ENCODE data around the gene HS3ST1. TPM values are rescaled to one million over a fixed set of nuclear protein-coding genes. Genes with fewer than 3 reads are reported as not detected.

Gene HS3ST1
- polyA plus RNA-seq, 1 donor, result 1.4 TPM

DNA sequence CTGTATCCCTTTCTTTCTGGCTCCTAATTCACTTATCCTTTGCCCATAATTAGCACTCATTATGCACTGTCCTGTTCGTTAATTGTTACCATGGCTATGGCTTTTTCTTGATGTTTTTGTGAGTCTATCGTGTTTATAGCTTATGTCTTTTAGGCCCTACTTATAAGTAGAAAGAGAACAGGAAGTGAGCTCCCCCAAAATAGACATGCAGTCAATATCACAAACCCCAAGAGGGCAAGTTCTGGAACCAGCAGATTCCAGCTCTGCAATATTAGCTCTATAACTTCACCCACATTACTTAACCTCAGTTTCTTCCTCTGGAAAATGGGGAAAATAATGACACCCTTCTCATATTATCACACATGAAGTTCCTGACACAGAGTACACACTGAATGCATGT lies 7.4 kb upstream of the HS3ST1 start:
- no peak overlapping the region for H3K27ac ChIP-seq (ENCODE audit: low read length)
- H3K4me3 ChIP-seq (ENCODE audit: low read length), result no peak overlapping the region
- no peaks in the 10 kb centered on the region for H3K9me3 ChIP-seq (ENCODE audit: control insufficient read depth, low read depth, low read length)
- H3K4me1 ChIP-seq (ENCODE audit: control insufficient read depth, insufficient read depth, low read length), result no peaks in the 10 kb centered on the region
- no peaks in the 10 kb centered on the region for H3K36me3 ChIP-seq (ENCODE audit: control insufficient read depth, insufficient read depth, low read length)
- WGBS (ENCODE audit: insufficient coverage, low lambda C conversion rate), result 100% methylated on average over 1 of the region's 2 CpGs
- no peaks in the 10 kb centered on the region for H3K27me3 ChIP-seq (ENCODE audit: control insufficient read depth, insufficient read depth, low read length)
- no peak for DNase-seq

DNA sequence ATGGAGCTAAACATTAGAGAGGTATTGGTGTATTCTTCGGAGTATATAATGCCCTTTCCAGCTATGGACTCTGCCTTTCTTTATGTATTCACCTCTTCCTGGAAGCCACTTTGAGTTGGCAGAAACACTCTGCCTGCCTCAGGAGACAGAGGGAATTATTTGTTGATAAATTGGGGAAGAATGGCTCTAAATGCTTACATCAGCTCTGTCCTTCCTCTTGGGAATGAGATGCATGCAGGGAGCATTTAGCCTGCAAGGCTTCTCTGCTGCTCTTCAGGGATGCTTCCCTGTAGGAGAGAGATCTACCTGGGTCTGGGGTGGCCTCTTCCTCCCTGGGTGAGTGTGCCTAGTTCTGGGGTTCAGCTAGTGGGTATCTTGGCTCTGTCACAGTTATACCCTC lies 6.9 kb upstream of the HS3ST1 start:
- H3K27ac ChIP-seq (ENCODE audit: low read length), result no peak overlapping the region

DNA sequence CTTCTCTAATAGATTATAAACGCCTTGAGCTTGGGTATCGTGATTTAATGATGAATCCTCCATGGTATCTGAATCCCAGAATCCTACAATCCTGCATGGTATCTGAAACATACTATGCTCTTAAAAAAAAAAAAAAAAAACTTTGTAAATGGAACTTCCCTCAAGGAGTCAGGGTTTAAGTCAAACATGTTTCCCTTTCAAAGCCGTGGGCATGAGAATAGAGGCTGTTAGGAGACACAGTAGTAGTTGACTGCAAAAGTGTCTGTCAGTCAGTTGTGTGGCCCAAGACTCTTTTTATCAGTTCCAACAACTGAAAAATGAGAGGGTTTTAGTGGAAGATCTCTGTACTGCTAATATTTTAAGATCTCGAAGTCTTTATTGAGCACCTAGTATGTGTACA lies 2.4 kb upstream of the HS3ST1 start:
- Histone ChIP-seq H3K4me3 (ENCODE audit: low read length) (no peak overlapping the region), H3K27me3 (ENCODE audit: control insufficient read depth, insufficient read depth, low read length) (peaks cover 31% of the 10 kb centered on the region), H3K27ac (ENCODE audit: low read length) (no peak overlapping the region), H3K4me1 (ENCODE audit: control insufficient read depth, insufficient read depth, low read length) (peaks cover 11% of the 10 kb centered on the region), H3K9me3 (ENCODE audit: control insufficient read depth, low read depth, low read length) (peaks cover 6% of the 10 kb centered on the region), H3K36me3 (ENCODE audit: control insufficient read depth, insufficient read depth, low read length) (no peaks in the 10 kb centered on the region)
- no CpG with 5 or more reads among the region's 4 CpGs for WGBS (ENCODE audit: insufficient coverage, low lambda C conversion rate)
- DNase-seq, result no peak

More for the DNA sequence above, 6.9 kb upstream of the HS3ST1 start:
- Histone ChIP-seq H3K4me3 (ENCODE audit: low read length) (no peak overlapping the region), H3K27me3 (ENCODE audit: control insufficient read depth, insufficient read depth, low read length) (no peaks in the 10 kb centered on the region), H3K4me1 (ENCODE audit: control insufficient read depth, insufficient read depth, low read length) (no peaks in the 10 kb centered on the region), H3K9me3 (ENCODE audit: control insufficient read depth, low read depth, low read length) (no peaks in the 10 kb centered on the region), H3K36me3 (ENCODE audit: control insufficient read depth, insufficient read depth, low read length) (no peaks in the 10 kb centered on the region)
- WGBS (ENCODE audit: insufficient coverage, low lambda C conversion rate), result no CpG with 5 or more reads among the region's 1 CpG
- DNase-seq, result no peak

DNA sequence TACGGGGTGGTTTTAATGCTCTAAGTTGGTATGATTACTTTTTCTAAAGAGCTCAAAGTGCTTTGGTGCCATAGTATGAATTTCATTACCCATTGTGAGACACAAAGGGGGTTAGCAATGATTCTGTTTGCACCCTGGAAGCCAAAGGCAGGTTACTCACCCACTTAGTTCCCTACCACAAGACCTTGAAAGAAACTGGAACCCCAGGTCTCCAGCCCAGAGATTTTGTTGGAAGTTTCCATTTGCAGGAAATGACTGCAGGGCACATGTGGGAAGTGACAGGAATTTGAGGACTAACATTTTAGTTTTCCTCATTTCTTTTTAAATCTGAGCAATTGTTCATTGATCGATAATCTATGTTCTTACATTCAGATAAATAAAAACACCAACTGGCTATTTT lies 1.8 kb upstream of the HS3ST1 start:
- Histone ChIP-seq H3K4me1 (ENCODE audit: control insufficient read depth, insufficient read depth, low read length) (peaks cover 11% of the 10 kb centered on the region), H3K36me3 (ENCODE audit: control insufficient read depth, insufficient read depth, low read length) (no peaks in the 10 kb centered on the region), H3K4me3 (ENCODE audit: low read length) (no peak overlapping the region), H3K27me3 (ENCODE audit: control insufficient read depth, insufficient read depth, low read length) (peaks cover 31% of the 10 kb centered on the region), H3K9me3 (ENCODE audit: control insufficient read depth, low read depth, low read length) (peaks cover 6% of the 10 kb centered on the region), H3K27ac (ENCODE audit: low read length) (no peak overlapping the region)
- no peak for DNase-seq
- WGBS (ENCODE audit: insufficient coverage, low lambda C conversion rate), result no CpG with 5 or more reads among the region's 2 CpGs

DNA sequence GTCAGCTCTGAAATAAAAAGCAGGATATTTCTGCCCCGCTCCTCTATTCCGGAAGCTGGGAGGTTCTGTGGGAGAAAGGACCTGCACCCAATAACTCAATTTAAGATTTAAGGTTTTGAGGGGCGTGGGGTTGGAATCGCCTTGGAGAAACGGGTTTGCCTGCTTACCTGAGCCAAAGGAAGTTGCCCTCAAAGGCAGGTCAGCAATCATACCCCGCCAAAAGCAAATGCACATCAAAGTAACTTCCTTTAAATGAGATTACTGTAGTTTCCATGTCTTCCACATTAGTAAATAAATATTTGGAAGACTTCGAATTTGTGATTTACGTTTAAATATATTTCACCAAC lies 978 bp upstream of the HS3ST1 start:
- 67% methylated on average over 2 of the region's 8 CpGs for WGBS (ENCODE audit: insufficient coverage, low lambda C conversion rate)
- Histone ChIP-seq H3K36me3 (ENCODE audit: control insufficient read depth, insufficient read depth, low read length) (no peaks in the 10 kb centered on the region), H3K4me3 (ENCODE audit: low read length) (peak overlapping the region; percentile 54), H3K9me3 (ENCODE audit: control insufficient read depth, low read depth, low read length) (peaks cover 6% of the 10 kb centered on the region), H3K27ac (ENCODE audit: low read length) (peak overlapping the region; percentile 57), H3K4me1 (ENCODE audit: control insufficient read depth, insufficient read depth, low read length) (peaks cover 11% of the 10 kb centered on the region), H3K27me3 (ENCODE audit: control insufficient read depth, insufficient read depth, low read length) (peaks cover 31% of the 10 kb centered on the region)
- DNase-seq, result no peak

DNA sequence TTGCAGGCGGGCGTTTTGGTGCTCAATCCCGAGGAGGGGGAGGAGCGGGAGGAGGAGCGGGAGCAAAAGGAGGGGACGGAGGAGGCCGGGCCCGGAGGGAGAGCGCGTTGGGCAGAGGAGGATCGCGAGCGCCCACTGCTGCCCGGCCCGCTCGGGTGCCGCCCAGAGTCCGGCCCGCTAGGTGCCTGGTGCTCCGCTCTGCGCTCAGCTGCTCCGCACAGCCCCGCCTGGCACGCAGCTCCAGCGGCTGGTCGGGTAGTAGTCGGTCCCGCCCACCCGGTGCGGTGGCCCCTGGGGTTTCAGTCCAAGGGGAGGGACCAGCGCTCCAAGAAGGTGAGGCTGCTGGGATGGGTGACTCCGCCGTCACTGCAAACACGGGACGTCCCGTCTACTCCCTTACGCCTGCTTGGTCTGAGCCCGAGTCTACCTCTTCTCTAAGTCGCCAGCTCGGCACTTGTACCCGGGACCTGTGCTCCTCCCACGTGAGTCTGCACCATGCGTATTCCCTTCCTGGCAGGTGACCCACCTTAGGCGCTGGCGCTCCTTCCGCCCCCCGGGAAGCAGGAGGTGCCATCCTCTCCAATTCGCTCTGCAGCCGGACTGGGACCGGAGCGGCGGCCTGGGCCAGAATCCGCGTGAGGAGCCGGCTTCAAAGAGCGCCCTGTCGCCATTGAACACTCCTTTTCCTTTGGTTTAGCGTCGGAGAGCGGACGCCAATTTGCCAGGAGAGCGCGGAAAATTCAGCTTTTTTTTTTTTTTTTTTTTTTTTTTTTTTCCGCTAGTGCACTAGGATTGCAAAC lies 405 bp upstream of the HS3ST1 start:
- Histone ChIP-seq H3K27me3 (ENCODE audit: control insufficient read depth, insufficient read depth, low read length) (peaks cover 31% of the 10 kb centered on the region), H3K4me1 (ENCODE audit: control insufficient read depth, insufficient read depth, low read length) (peaks cover 11% of the 10 kb centered on the region), H3K4me3 (ENCODE audit: low read length) (peak overlapping the region; percentile 54), H3K9me3 (ENCODE audit: control insufficient read depth, low read depth, low read length) (peaks cover 6% of the 10 kb centered on the region), H3K36me3 (ENCODE audit: control insufficient read depth, insufficient read depth, low read length) (no peaks in the 10 kb centered on the region), H3K27ac (ENCODE audit: low read length) (peak overlapping the region; percentile 57)
- DNase-seq, result peak; percentile 66 to 92
- no CpG with 5 or more reads among the region's 64 CpGs for WGBS (ENCODE audit: insufficient coverage, low lambda C conversion rate)

DNA sequence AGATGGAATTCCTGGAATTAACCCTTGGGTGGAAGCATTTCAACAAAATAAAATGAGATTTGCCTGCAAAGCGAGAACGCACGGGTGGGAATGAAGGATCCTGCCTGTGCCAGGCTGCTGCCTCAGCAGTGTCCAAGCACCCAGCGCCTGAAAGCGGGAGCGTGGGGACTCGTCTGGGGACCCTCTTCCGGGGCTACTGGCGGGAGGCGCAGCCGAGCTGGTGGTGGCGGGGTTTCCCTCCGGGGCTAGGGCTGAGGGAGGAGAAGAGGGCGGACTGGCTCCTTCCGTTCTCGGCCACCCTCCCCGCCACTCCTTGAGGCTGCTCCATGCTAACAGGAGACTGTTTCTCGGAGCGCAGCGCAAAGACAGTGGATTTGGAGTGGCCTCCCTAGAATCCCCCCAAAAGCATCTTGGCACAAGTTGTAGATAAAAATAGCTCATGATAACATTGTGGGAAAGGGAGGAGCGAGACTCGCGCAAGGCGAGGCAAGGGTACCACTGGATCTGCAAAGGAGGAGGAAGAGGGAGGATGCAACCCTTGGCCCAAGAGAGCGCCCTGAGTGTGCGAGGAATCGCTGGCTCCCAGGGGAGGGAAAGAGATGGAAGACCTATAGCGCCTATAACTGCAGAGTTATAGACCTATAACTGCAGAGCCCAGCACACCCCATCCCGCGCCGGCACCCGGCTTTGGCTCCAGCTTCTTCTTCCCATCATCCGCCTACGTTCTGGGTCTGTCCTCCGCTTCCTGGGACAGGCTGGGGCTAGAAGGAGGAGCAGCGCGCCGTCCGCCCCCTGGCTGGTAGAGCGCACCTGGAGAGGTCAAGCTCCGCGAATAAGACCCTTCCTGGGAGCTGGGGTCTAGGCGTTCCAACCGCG lies 1.3 kb downstream of the HS3ST1 start:
- no CpG with 5 or more reads among the region's 45 CpGs for WGBS (ENCODE audit: insufficient coverage, low lambda C conversion rate)
- H3K27me3 ChIP-seq (ENCODE audit: control insufficient read depth, insufficient read depth, low read length), result peaks cover 31% of the 10 kb centered on the region
- H3K4me1 ChIP-seq (ENCODE audit: control insufficient read depth, insufficient read depth, low read length), result peaks cover 11% of the 10 kb centered on the region
- peaks cover 6% of the 10 kb centered on the region for H3K9me3 ChIP-seq (ENCODE audit: control insufficient read depth, low read depth, low read length)
- H3K4me3 ChIP-seq (ENCODE audit: low read length), result peak overlapping the region; percentile 54
- DNase-seq, result no peak
- no peaks in the 10 kb centered on the region for H3K36me3 ChIP-seq (ENCODE audit: control insufficient read depth, insufficient read depth, low read length)
- no peak overlapping the region for H3K27ac ChIP-seq (ENCODE audit: low read length)

DNA sequence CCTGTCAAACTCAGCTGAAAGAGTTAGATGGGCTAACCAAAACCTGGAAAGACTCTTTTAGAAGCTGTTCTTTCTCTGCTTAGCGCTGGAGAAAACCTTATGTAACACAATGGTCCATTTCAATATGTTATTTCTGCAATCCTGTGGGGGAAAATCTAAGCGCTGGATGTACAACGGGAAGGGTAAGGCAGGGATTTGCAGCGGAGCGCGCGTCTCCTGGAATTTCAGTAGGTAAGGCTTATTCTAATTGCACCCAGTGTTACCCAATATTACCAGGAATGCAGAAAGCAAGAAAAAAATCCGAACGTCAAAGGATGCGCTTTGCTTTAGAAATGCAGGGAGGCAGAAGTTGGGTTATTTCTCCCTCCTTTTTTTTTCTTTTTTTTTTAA lies 2.0 kb downstream of the HS3ST1 start:
- no peak overlapping the region for H3K4me3 ChIP-seq (ENCODE audit: low read length)
- no peaks in the 10 kb centered on the region for H3K36me3 ChIP-seq (ENCODE audit: control insufficient read depth, insufficient read depth, low read length)
- no peak overlapping the region for H3K27ac ChIP-seq (ENCODE audit: low read length)
- no peak for DNase-seq
- WGBS (ENCODE audit: insufficient coverage, low lambda C conversion rate), result 40% methylated on average over 1 of the region's 10 CpGs
- peaks cover 6% of the 10 kb centered on the region for H3K9me3 ChIP-seq (ENCODE audit: control insufficient read depth, low read depth, low read length)
- peaks cover 11% of the 10 kb centered on the region for H3K4me1 ChIP-seq (ENCODE audit: control insufficient read depth, insufficient read depth, low read length)
- peaks cover 31% of the 10 kb centered on the region for H3K27me3 ChIP-seq (ENCODE audit: control insufficient read depth, insufficient read depth, low read length)

DNA sequence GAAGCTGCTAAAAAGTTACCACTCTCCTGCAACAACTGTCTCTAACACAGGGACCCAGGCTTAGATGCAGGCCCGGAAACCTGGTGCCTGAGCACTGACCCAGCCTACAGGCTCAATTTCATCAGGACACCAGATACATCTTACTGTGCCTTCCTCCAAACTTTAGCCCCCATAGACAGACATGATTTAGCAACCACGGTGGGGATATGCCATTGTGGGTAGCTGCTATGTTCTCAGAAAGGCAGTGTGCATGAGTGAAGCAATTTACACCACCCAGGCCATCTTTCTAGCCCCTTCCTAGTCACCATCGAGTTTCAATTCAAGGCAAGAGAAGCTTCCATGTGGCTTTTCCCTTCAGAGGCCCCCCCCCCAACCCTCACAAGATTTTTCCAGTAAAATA lies 2.7 kb downstream of the HS3ST1 start:
- Histone ChIP-seq H3K27me3 (ENCODE audit: control insufficient read depth, insufficient read depth, low read length) (peaks cover 31% of the 10 kb centered on the region), H3K27ac (ENCODE audit: low read length) (no peak overlapping the region), H3K4me3 (ENCODE audit: low read length) (no peak overlapping the region), H3K9me3 (ENCODE audit: control insufficient read depth, low read depth, low read length) (peaks cover 6% of the 10 kb centered on the region), H3K36me3 (ENCODE audit: control insufficient read depth, insufficient read depth, low read length) (no peaks in the 10 kb centered on the region), H3K4me1 (ENCODE audit: control insufficient read depth, insufficient read depth, low read length) (peaks cover 11% of the 10 kb centered on the region)
- no CpG with 5 or more reads among the region's 3 CpGs for WGBS (ENCODE audit: insufficient coverage, low lambda C conversion rate)
- no peak for DNase-seq

DNA sequence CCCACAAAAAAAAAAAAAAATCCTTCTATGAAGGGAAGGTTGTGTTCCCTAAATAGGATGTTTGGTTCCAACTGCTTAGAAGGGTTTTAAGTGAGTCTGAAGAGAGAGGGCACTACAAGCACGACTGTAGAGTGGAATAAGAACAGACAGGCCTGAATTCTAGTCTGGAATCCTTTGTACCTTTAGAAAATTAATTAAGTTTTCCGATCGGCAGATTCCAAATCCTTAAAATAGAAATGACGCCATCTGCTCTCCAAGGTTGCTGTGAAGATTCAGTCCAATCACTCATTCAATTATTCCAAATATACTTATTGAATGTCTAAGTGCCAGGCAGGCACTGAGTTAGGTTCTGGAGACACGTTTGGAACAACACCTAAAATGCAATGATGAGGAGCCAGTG lies 3.8 kb downstream of the HS3ST1 start:
- DNase-seq, result no peak
- H3K36me3 ChIP-seq (ENCODE audit: control insufficient read depth, insufficient read depth, low read length), result no peaks in the 10 kb centered on the region
- peaks cover 31% of the 10 kb centered on the region for H3K27me3 ChIP-seq (ENCODE audit: control insufficient read depth, insufficient read depth, low read length)
- H3K4me3 ChIP-seq (ENCODE audit: low read length), result no peak overlapping the region
- WGBS (ENCODE audit: insufficient coverage, low lambda C conversion rate), result no CpG with 5 or more reads among the region's 5 CpGs
- H3K27ac ChIP-seq (ENCODE audit: low read length), result no peak overlapping the region
- H3K9me3 ChIP-seq (ENCODE audit: control insufficient read depth, low read depth, low read length), result peaks cover 6% of the 10 kb centered on the region
- peaks cover 9% of the 10 kb centered on the region for H3K4me1 ChIP-seq (ENCODE audit: control insufficient read depth, insufficient read depth, low read length)

Data from large intestine (tissue), 3 donors.